Measurements from ENCODE around the gene ADAP1. TPM values are rescaled to one million over a fixed set of nuclear protein-coding genes. Genes with fewer than 3 reads are reported as not detected.
"Not testable (repeated sequence)": the region's sequence is repeated elsewhere in the genome, so short reads cannot be mapped to it uniquely, and the experiment has no call there.

The ADAP1 gene
- total RNA-seq, 2 experiments from 2014 or later: 14.1 to 16.1 TPM

DNA sequence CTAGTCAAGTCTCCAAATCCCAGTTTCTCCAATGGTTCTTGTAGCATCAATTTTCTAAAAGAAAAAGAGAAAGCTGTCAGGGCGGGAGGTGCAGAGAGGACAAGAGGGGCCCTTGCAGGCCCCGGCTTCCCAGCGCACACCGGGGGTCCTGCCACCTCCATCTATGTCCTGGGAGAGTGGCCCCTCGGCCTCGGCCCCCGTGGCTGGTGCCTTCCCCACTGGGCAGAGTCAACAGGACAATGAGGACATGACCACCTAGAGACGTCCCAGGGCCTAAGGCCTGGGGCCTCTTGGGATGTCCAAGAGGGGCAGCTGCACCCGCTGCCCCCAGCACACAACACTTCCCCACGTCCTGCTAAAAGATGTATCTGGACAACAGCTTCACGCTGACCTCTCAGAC, 14.9 kb upstream of the ADAP1 start:
- no peak for DNase-seq

DNA sequence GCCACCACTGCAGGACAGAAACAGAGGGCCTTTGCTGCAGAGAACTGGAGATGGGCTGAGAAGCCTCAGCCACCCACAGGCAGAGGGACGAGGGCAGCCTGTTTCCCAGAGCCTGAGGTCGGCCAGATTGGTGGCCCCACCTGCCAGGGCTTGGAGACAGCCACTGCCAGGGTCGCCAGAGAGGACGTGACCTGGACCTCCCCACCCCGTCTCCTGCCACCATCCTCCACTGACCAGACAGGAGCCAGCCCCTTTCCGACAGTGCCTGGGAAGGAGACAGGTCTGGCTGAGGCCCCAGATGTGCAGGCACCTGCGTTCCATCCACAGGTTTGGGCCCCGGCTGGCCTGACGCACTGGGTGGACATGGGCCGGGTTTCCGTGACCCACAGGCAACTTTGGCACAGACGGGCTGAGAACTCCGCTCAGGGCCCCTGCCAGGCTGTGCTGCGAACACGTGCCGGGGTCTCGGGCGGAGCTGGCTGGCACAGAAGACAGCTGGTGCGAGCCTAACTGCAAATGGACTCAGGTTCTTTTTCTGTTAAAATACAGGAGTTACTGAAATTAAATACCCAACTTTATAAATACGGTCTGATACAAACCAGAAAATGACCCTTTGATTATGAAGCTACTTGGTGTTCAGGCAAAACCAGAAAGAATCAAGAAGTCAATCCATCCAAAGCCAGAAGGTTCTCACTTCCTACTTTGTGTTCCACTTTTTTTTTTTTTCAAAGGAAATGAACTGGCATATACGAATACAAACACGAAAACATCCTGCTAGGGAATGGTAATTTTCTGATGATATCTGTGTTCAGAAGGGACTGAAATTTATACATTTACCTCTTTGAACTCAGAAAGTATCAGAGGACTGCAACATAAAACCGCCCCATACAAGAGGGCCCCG, 14.0 kb upstream of the ADAP1 start:
- Mint-ChIP-seq H3K9me3 (no peaks in the 10 kb centered on the region), H3K27ac (no peak overlapping the region), H3K4me1 (ENCODE audit: low read depth) (peaks cover 34% of the 10 kb centered on the region), H3K36me3 (peaks cover 36% of the 10 kb centered on the region), H3K4me3 (no peak overlapping the region), H3K27me3 (peaks cover 2% of the 10 kb centered on the region)
- CTCF ChIA-PET: interaction anchor here (1.4 kb wide), 1 partner anchor 25 kb away, joined by 5 read pairs; no protein-coding TSS in a partner anchor
- intact Hi-C loops (cut with micrococcal nuclease): no loop called here
- no peak for DNase-seq
- POLR2A ChIA-PET: no interaction called here

More for the DNA sequence above, 14.9 kb upstream of the ADAP1 start:
- Mint-ChIP-seq H3K4me1 (ENCODE audit: low read depth) (peaks cover 34% of the 10 kb centered on the region), H3K27ac (no peak overlapping the region), H3K27me3 (no peaks in the 10 kb centered on the region), H3K9me3 (no peaks in the 10 kb centered on the region), H3K36me3 (peaks cover 36% of the 10 kb centered on the region), H3K4me3 (no peak overlapping the region)
- intact Hi-C loops (cut with micrococcal nuclease): no loop called here
- CTCF ChIA-PET: interaction anchor here (0.7 to 1.4 kb wide), 2 partner anchors 24 to 214 kb away, joined by 3 to 5 read pairs; no protein-coding TSS in a partner anchor
- POLR2A ChIA-PET: no interaction called here

DNA sequence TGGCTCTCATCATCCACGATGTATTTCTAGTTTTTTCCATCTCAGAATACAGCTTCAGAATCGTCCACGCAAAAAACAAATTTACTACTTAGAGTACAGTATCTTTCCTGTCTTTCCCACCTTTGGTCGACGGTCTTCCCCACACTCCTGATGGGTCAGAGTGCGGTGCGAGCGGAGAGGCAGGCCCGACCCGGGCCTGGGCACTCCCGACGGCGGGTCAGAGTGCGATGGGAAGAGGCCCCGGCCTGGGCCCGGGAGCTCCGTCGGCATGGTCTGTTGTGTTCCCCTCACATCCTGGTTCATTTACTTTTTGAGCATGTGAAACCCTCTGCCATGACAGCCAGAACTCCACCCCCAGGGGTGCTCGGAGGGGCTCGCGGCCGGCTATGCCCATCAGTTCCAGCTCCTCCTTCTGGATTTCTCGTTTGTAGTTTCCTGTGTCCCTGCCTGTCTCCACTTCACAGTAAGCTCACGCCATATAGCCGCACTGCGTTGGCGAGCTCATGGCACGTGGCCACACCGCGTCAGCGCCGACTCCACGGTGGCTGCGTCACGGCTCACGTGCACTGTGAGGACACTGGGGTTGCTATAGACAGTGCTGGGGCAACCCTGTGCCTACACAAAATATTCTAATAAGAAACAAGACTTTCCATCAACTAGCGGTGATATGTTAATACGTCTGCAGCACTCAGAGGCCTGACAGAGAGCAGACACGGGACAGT, 13.0 kb upstream of the ADAP1 start:
- DNase-seq: no peak
- H3K36me3 Mint-ChIP-seq: peaks cover 28% of the 10 kb centered on the region
- H3K27ac Mint-ChIP-seq: no peak overlapping the region
- no peak overlapping the region for H3K4me3 Mint-ChIP-seq
- H3K9me3 Mint-ChIP-seq: no peaks in the 10 kb centered on the region
- POLR2A ChIA-PET: no interaction called here
- peaks cover 28% of the 10 kb centered on the region for H3K4me1 Mint-ChIP-seq (ENCODE audit: low read depth)
- peaks cover 3% of the 10 kb centered on the region for H3K27me3 Mint-ChIP-seq
- CTCF ChIA-PET: interaction anchor here (0.9 kb wide), 1 partner anchor 120 kb away, joined by 3 read pairs; the partner anchor contains the start of gene GPER1
- intact Hi-C loops (cut with micrococcal nuclease): no loop called here

DNA sequence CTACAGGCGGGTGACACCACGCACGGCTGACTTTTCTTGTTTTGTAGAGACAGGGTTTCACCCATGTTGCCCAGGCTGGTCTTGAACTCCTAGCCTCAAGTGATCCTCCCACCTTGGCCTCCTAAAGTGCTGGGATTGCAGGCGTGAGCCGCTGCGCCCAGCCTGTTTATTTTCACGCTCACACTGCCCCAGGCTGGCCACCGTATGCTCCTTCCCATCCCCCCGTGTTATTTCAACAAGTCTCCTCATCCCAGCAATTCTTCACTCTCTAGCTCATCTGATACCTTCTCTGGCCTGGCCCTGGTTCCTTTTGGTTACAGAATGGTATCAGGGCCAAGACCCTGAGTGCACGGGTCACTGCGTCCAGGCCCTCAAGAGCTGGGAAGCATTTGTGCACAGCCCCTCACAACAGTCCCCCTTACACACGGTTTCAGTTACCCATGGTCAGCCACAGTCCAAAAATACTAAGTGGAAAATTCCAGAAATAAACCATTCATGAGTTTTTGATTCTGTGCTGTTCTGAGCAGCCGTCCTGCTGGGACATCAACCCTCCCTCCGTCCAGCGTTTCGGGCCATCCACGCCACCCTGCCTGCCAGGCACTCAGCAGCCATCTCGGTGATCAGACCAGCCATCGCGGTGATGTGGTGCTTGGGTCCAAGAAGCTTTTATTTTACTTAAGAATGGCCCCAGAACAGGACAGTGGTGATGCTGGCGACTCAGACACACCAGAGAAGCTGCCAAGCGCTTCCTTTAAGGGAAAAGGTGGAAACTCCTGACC, 12.0 kb upstream of the ADAP1 start:
- no peak for DNase-seq
- Mint-ChIP-seq H3K9me3 (no peaks in the 10 kb centered on the region), H3K27ac (no peak overlapping the region), H3K36me3 (peaks cover 20% of the 10 kb centered on the region), H3K4me1 (ENCODE audit: low read depth) (peaks cover 20% of the 10 kb centered on the region), H3K4me3 (no peak overlapping the region), H3K27me3 (peaks cover 4% of the 10 kb centered on the region)
- POLR2A ChIA-PET: interaction anchor here (1.4 kb wide), 1 partner anchor 69 kb away, joined by 4 read pairs; no protein-coding TSS in a partner anchor
- CTCF ChIA-PET: interaction anchor here (0.9 kb wide), 1 partner anchor 121 kb away, joined by 3 read pairs; the partner anchor contains the start of gene GPER1
- intact Hi-C loops (cut with micrococcal nuclease): no loop called here

DNA sequence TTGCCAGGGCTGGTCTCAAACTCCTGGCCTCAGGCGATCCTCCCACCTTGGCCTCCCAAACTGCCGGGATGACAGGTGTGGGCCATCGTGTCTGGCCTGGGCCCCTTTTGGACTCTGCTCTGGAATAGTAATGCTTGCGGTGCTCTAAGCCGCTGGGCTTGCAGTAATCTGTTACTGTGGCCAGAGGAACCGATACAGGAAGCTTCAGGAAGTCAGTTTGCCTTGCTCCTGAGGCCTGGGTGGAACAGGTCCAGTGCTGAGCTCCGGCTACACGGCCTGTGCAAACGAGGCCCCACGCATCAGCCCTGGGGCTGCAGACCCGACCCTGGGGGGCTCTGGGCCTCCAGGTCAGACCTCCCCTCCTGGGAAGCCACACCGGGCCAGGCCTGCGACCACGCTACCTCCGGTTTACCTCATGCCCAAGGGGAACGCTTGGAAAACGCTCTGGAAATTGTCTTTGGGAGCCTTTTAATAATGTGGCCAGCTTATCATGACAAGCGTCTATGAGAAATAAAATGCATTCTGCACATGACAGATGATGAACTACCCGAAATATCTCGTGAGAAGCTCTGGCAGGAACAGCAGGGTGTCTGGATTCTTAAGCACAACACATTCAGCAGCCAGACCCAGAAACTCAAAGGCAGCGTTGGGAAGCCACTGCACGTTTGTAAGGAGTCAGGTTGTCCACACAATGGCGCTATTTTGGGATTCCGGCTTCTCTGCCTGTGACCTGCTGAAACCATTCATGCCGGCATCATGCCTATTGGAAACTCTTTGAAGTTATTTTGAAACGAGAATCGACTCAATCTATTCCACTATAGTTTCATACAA, 10.1 kb upstream of the ADAP1 start:
- H3K9me3 Mint-ChIP-seq: no peaks in the 10 kb centered on the region
- intact Hi-C loops (cut with micrococcal nuclease): no loop called here
- peaks cover 14% of the 10 kb centered on the region for H3K4me1 Mint-ChIP-seq (ENCODE audit: low read depth)
- H3K36me3 Mint-ChIP-seq: peaks cover 14% of the 10 kb centered on the region
- no peak overlapping the region for H3K27ac Mint-ChIP-seq
- ChIA-PET POLR2A (interaction anchor here (0.7 to 1.0 kb wide), 3 partner anchors 10 to 89 kb away, joined by 3 to 4 read pairs (median 3); no protein-coding TSS in a partner anchor), CTCF (no interaction called here)
- no peak overlapping the region for H3K4me3 Mint-ChIP-seq
- H3K27me3 Mint-ChIP-seq: peaks cover 4% of the 10 kb centered on the region
- no peak for DNase-seq

DNA sequence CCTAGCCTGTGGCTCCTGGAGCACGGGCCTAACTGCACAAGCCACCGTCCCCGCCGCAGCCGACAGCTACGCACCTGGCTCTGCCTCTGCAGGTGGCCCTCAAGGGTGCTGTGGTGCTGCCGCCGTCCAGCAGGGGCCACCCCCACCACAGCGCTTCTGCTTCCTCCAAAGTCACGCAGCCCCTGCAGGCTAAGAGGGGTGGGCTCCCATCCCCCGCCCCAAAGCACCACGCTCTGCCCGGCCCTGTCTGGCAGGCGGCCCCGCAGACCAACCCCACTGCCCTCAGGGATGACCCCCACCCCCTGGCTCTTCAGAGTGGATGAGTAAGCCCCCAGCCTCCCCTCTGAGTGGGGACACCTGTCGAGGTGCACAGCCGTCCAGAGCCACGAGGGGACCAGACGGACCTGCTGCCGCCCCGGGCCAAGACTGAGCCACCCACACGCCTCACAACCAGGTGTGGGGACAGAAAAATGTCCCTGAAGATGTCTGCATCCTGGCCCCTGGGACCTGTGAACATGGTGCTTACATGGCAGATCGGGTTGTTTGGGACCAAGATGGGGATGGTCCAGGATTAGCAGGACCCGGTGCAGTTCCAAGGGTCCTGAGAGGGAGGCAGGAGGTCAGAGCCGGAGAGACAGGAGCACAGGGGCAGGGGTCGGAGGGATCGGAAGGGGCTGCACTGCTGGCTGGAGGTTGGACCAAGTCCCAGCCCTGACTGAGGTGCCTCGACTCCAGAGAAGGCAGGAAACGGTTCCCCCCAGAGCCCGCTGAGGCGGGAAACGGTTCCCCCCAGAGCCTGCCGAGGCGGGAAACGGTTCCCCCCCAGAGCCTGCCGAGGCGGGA, 9.0 kb upstream of the ADAP1 start:
- ChIA-PET CTCF (interaction anchor here (0.6 to 1.6 kb wide), 2 partner anchors 10 to 11 kb away, joined by 3 to 4 read pairs; no protein-coding TSS in a partner anchor), POLR2A (interaction anchor here (0.7 to 1.5 kb wide), 2 partner anchors 12 to 33 kb away, joined by 4 read pairs; partner anchors contain the start of gene COX19)
- Mint-ChIP-seq H3K4me3 (no peak overlapping the region), H3K36me3 (peaks cover 7% of the 10 kb centered on the region), H3K27ac (no peak overlapping the region), H3K27me3 (peaks cover 4% of the 10 kb centered on the region), H3K9me3 (no peaks in the 10 kb centered on the region), H3K4me1 (ENCODE audit: low read depth) (peaks cover 14% of the 10 kb centered on the region)
- intact Hi-C loops (cut with micrococcal nuclease): no loop called here
- peak; percentile 29 for DNase-seq

GRCh38 chr7:962401-963081, 8.1 kb upstream of the ADAP1 start:
- ChIA-PET CTCF (interaction anchor here (0.6 to 1.6 kb wide), 2 partner anchors 11 to 12 kb away, joined by 3 to 4 read pairs; no protein-coding TSS in a partner anchor), POLR2A (interaction anchor here (0.6 to 1.5 kb wide), 2 partner anchors 12 to 50 kb away, joined by 3 to 4 read pairs; partner anchors contain the start of gene COX19)
- intact Hi-C loops (cut with micrococcal nuclease): no loop called here

DNA sequence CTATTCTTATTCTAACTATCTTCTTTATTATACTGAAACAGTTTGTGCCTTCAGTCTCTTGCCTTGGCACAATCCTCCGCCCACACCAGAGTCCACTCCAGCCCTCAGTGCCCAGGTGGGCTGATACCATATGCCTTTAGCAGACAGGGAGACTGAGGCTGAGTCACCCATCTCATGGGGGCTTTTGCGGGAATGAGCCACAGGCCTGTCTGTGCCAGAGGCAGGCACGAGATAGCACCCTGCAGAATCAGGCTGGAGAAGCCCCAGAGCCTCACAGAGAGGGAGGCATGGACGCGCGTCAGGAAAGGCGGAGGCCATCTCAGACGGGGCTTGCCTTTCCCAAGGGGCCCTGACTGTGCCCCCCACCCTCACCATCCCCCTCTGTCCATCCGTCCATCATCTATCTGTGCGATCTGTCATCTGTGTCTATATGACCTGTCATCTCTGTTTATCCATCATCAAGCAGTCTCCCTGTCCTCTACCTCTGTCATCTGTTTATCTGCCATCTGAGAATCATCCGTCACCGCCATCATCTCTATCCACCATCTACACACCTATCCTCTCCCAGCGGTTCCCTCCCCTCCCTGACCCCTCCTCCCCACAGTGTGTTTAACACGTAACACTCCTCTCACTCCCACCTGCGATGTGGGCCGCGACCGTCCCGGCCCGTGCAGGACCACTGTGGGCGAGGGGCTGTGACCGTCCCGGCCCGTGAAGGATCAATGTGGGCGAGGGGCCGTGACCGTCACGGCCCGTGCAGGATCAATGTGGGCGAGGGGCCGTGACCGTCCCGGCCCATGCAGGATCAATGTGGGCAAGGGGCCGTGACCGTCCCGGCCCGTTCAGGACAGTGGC, 7.3 kb upstream of the ADAP1 start:
- no peaks in the 10 kb centered on the region for H3K36me3 Mint-ChIP-seq
- H3K27me3 Mint-ChIP-seq: peaks cover 4% of the 10 kb centered on the region
- intact Hi-C loops (cut with micrococcal nuclease): no loop called here

More at GRCh38 chr7:962401-963081, 8.1 kb upstream of the ADAP1 start:
- no peak overlapping the region for H3K4me3 Mint-ChIP-seq
- peaks cover 4% of the 10 kb centered on the region for H3K27me3 Mint-ChIP-seq
- H3K27ac Mint-ChIP-seq: no peak overlapping the region
- no peaks in the 10 kb centered on the region for H3K9me3 Mint-ChIP-seq
- DNase-seq: no peak
- peaks cover 2% of the 10 kb centered on the region for H3K36me3 Mint-ChIP-seq
- peaks cover 14% of the 10 kb centered on the region for H3K4me1 Mint-ChIP-seq (ENCODE audit: low read depth)

DNA sequence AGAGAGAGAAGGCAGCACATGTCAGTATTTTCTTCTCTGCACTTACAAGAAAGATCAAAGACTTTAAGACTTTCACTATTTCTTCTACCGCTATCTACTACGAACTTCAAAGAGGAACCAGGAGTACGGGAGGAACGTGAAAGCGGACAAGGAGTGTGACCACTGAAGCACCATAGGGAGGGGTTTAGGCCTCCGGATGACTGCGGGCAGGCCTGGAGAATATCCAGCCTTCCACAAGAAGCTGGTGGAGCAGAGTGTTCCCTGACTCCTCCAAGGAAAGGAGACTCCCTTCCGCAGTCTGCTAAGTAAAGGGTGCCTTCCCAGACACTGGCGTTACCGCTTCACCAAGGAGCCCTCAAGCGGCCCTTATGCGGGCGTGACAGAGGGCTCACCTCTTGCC, 6.5 kb upstream of the ADAP1 start:
- H3K36me3 Mint-ChIP-seq; POLR2A ChIA-PET; intact Hi-C loops (cut with micrococcal nuclease); H3K4me3 Mint-ChIP-seq; H3K27me3 Mint-ChIP-seq; H3K9me3 Mint-ChIP-seq; H3K27ac Mint-ChIP-seq; DNase-seq: not testable (repeated sequence)
- CTCF ChIA-PET: interaction anchor here (0.8 kb wide), 1 partner anchor 105 kb away, joined by 3 read pairs; no protein-coding TSS in a partner anchor
- peaks cover 14% of the 10 kb centered on the region for H3K4me1 Mint-ChIP-seq (ENCODE audit: low read depth)

More for the DNA sequence above, 7.3 kb upstream of the ADAP1 start:
- Mint-ChIP-seq H3K27ac (no peak overlapping the region), H3K4me1 (ENCODE audit: low read depth) (peaks cover 14% of the 10 kb centered on the region), H3K9me3 (no peaks in the 10 kb centered on the region), H3K4me3 (no peak overlapping the region)
- no peak for DNase-seq
- ChIA-PET CTCF (interaction anchor here (1.6 kb wide), 1 partner anchor 11 kb away, joined by 4 read pairs; no protein-coding TSS in a partner anchor), POLR2A (interaction anchor here (1.5 kb wide), 1 partner anchor 13 kb away, joined by 4 read pairs; the partner anchor contains the start of gene COX19)

Measured in activated CD4-positive, alpha-beta memory T cell treated with anti-CD3 and anti-CD28 coated beads for 36 hours (primary cell).